ENCODE measurements around the gene TGM6.

Gene TGM6

DNA sequence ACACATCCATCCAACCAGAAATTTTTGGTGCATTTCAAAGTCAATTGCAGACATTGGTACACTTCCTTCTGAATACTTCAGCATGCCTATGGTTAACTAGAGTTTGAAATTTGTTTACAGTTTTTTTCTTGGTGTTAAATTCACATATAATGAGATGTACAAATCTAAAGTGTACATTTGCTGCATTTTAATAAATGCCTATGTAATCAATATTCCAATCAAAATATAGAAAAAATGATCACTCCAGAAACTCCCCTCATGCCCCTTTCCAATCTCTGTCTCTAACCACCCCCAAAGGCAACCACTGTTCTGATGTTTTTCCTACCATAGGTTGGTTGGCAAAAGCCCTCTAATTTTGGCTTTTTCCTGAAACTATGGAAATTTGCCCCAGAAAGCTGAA lies 7.6 kb upstream of the TGM6 start:
- no peak for TF ChIP-seq CTCF (conservative IDR thresholded peaks at IDR 0.05; ENCODE audit: control insufficient read depth, insufficient read depth, low read depth, low read length)
- no peak for DNase-seq (ENCODE audit: low read depth)
- H3K4me3 ChIP-seq (ENCODE audit: control insufficient read depth, low read depth, low read length) = no peak overlapping the region

DNA sequence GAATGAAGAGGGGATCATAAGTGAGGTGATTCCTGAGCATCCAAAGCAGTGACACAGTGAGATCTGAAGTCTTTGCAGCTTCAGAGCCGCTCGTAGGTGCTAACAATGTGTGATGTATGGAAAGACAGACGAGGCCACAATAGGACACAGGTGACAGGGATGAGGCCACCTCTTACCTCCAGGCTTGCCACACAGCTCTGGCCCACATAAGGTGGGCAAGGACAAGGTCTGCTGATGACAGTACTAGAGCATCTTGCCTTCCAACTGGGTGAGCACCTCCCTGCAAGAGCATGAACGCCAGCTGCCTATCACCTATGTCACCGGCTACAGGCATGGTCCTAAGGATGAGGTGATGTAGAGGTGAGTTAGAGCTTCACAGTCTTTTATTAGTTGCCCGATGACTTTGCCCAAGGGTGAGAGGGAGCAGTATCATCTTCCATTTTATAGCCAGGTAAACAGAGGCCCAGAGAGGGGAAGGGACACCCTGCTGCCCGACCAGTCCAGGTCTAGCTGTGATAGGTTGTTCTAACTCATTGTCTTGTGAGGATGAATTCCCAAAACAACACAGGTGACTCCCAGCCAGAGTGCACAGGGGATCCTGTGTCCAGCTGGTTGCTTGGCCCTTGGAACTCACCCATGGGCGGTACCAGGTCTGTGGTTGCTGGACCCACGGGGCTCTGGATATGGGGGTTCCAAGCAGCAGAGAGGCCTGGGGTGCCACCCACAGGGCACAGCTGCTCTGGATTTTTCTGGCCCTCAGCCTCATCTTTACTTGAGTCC lies 6.2 kb upstream of the TGM6 start:
- no peak for TF ChIP-seq CTCF (conservative IDR thresholded peaks at IDR 0.05; ENCODE audit: control insufficient read depth, insufficient read depth, low read depth, low read length)
- no peak for DNase-seq (ENCODE audit: low read depth)

DNA sequence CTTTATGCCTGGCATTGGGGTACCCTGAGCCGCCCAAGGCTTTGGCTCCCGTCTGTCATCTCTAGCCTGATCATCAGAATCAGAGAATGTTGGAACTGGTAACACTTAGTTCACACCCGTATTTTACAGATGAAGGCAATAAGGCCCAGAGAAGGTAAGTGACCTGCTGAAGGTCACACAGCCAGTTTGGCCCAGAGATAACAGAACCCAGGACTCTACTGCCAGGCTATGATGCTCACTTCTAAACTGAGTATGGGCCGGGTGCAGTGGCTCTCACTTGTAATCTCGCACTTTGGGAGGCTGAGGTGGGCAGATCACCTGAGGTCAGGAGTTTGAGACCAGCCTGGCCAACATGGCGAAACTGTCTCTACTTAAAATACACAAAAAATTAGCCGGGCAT lies 1.8 kb upstream of the TGM6 start:
- no peak for TF ChIP-seq CTCF (conservative IDR thresholded peaks at IDR 0.05; ENCODE audit: control insufficient read depth, insufficient read depth, low read depth, low read length)
- DNase-seq (ENCODE audit: low read depth) = no peak
- H3K4me3 ChIP-seq (ENCODE audit: control insufficient read depth, low read depth, low read length) = no peak overlapping the region

More for the DNA sequence above, 6.2 kb upstream of the TGM6 start:
- no peak overlapping the region for H3K4me3 ChIP-seq (ENCODE audit: control insufficient read depth, low read depth, low read length)

DNA sequence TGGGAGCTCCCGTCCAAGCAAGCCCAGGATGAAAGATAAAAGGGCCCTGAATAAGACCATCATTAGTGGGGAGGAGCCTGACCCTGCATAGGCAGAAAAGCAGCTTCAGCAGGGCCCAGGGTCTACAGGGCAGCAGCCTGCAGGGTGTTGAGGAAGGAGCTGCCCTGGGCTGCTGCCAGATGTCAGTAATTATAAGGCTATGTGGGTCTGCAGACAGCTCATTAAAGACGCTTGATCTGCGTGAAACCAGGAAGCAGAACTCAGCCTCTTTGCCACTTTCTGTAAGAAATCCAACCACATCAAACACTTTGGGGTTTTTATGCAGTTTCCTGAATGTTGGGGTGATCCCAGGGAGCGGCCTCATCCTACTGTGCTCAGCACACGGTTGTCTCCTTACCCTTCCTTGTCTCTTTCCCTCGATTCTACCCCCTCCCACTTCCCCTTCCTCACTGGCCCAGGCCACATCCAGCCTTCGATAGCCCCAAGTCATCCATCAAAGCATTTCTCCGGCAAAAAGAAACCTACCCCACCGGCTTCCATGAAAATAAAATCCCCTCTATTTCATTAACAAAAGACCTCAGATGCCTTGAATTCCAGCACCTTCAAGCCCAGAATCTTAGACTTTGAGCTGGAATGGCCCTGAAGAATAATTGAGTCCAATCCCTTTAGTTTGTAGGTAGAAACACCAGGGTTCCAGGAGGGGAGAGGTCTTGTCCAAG lies 1.0 kb upstream of the TGM6 start:
- H3K4me3 ChIP-seq (ENCODE audit: control insufficient read depth, low read depth, low read length) = no peak overlapping the region
- no peak for DNase-seq (ENCODE audit: low read depth)
- no peak for TF ChIP-seq CTCF (conservative IDR thresholded peaks at IDR 0.05; ENCODE audit: control insufficient read depth, insufficient read depth, low read depth, low read length)

DNA sequence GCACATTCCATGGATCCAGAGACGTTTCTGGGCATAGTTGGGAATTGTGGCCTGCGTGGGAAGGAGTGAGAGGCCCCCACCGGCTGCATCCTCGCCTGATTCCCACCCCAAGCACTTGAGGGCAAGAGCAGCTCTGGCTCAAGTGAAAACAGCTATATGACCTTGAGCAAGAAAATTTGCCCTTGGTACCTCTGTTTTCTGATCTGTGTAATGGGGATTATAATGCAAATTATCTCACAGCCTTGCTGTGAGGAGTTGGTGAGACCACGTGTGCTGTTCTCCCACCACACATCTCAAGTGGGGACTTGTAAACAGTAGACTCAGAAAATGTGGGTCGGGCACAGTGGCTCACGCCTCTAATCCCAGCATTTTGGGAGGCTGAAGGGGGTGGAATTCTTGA lies 602 bp downstream of the TGM6 start:
- no peak overlapping the region for H3K4me3 ChIP-seq (ENCODE audit: control insufficient read depth, low read depth, low read length)
- DNase-seq (ENCODE audit: low read depth) = no peak
- TF ChIP-seq CTCF (conservative IDR thresholded peaks at IDR 0.05; ENCODE audit: control insufficient read depth, insufficient read depth, low read depth, low read length) = no peak

DNA sequence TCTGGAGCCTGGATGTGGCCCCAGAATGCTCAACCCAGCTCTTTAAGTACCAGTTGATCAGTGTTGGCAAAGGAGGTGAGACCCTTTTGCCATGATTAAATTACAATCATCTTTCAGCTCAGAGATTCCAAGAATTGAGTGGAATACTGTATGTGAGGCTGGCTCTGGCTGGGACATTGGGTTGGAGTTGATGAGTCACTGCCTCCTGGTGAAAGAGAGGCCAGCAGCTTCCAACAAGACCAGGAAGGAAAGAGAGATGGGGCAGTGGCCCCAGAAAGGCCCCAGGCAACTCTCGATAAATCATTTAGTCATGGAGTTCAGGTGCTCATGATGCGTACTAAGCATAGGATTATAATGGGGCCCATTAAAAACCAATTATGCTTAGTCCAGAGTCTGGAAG lies 2.1 kb downstream of the TGM6 start:
- H3K4me3 ChIP-seq (ENCODE audit: control insufficient read depth, low read depth, low read length) = no peak overlapping the region
- no peak for DNase-seq (ENCODE audit: low read depth)
- no peak for TF ChIP-seq CTCF (conservative IDR thresholded peaks at IDR 0.05; ENCODE audit: control insufficient read depth, insufficient read depth, low read depth, low read length)

Data from fibroblast of mammary gland (primary cell).